ENCODE data around the gene PPP1R27. TPM values are rescaled to one million over a fixed set of nuclear protein-coding genes. Genes with fewer than 3 reads are reported as not detected.

Gene PPP1R27
- total RNA-seq, 1 donor from 2014 or later = not detected

DNA sequence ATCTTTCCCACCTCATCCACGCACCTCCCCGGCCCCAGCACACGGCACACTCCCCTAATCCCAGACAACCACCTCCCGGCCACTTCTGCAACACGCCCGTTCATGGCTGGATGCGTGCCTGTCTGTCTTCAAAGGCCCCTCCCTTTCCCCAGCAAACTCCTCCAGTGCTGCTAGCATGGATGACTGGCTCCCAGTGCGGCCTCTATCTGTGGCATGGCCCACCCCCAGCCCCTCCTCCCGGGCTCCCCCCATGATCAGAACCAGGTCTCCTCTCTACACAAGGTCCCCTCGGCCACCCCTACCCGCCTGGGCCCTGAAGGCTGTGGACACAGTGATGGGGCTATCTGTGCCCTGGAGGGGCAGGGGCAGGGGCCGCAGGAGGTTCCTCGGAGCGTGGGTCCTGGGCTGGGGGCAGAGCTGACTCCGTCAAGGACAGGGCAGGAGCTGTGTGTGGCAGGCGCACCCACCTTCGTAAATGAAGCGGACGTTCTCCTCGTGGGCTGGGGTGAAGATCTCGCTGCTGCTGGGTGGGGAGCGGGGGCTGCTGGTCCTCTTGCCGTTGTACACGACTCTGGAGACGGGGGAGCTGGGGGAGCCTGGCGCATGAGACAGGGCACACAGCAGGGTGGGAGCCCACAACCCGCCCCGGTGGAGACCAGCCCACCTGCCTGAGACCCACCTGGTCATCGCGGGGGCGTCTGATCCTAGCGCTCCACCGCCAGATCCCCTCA lies 10.9 kb downstream of the PPP1R27 start:
- no peaks in the 10 kb centered on the region for H3K36me3 Mint-ChIP-seq
- no peak overlapping the region for H3K27ac Mint-ChIP-seq
- peaks cover 11% of the 10 kb centered on the region for H3K4me1 Mint-ChIP-seq (ENCODE audit: unreplicated experiment)
- no peak for DNase-seq (ENCODE audit: extremely low spot score, unreplicated experiment)
- H3K27me3 Mint-ChIP-seq = no peaks in the 10 kb centered on the region
- H3K4me3 Mint-ChIP-seq = no peak overlapping the region
- H3K9me3 Mint-ChIP-seq = no peaks in the 10 kb centered on the region
- no peak for TF ChIP-seq CTCF (conservative IDR thresholded peaks at IDR 0.05)

- H3K27ac Mint-ChIP-seq = no peak overlapping the region
- no peak for DNase-seq (ENCODE audit: extremely low spot score, unreplicated experiment)
- H3K4me3 Mint-ChIP-seq = no peak overlapping the region
- no peaks in the 10 kb centered on the region for H3K36me3 Mint-ChIP-seq
- peaks cover 7% of the 10 kb centered on the region for H3K4me1 Mint-ChIP-seq (ENCODE audit: unreplicated experiment)
- no peaks in the 10 kb centered on the region for H3K27me3 Mint-ChIP-seq
- H3K9me3 Mint-ChIP-seq = no peaks in the 10 kb centered on the region
- no peak for TF ChIP-seq CTCF (conservative IDR thresholded peaks at IDR 0.05)
Observed at GRCh38 chr17:81822996-81823819, 11.6 kb downstream of the PPP1R27 start.

GRCh38 chr17:81822312-81822637 lies 12.6 kb downstream of the PPP1R27 start:
- H3K27me3 Mint-ChIP-seq = no peaks in the 10 kb centered on the region
- peaks cover 13% of the 10 kb centered on the region for H3K4me1 Mint-ChIP-seq (ENCODE audit: unreplicated experiment)
- no peak overlapping the region for H3K27ac Mint-ChIP-seq
- H3K9me3 Mint-ChIP-seq = no peaks in the 10 kb centered on the region
- no peak for TF ChIP-seq CTCF (conservative IDR thresholded peaks at IDR 0.05)
- no peak overlapping the region for H3K4me3 Mint-ChIP-seq
- no peaks in the 10 kb centered on the region for H3K36me3 Mint-ChIP-seq
- no peak for DNase-seq (ENCODE audit: extremely low spot score, unreplicated experiment)

- peaks cover 13% of the 10 kb centered on the region for H3K4me1 Mint-ChIP-seq (ENCODE audit: unreplicated experiment)
- no peaks in the 10 kb centered on the region for H3K36me3 Mint-ChIP-seq
- TF ChIP-seq CTCF (conservative IDR thresholded peaks at IDR 0.05) = peak; percentile 37
- no peak for DNase-seq (ENCODE audit: extremely low spot score, unreplicated experiment)
- H3K27me3 Mint-ChIP-seq = peaks cover 2% of the 10 kb centered on the region
- H3K9me3 Mint-ChIP-seq = no peaks in the 10 kb centered on the region
- H3K4me3 Mint-ChIP-seq = no peak overlapping the region
- H3K27ac Mint-ChIP-seq = no peak overlapping the region
Observed at GRCh38 chr17:81821603-81822311, 13.1 kb downstream of the PPP1R27 start.

DNA sequence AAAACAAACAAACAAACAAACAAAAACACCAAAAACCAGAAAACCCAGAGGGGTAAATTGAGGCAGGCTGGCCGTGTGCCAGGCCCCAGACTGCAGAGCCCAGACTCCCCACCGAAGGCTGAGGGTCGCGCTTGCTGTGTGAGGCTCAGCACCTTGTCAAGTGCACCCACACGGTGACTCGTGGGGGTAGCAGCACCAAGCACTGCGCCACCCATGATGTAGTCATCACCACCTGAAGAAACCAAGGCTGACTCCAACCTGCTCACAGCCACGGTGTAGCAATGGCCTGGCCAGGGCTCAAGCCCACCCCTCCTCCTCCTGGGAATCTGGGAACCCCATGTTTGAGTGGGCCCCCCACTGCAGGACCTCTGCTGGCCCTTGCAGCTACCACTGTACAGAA lies 13.7 kb downstream of the PPP1R27 start:
- no peak for TF ChIP-seq CTCF (conservative IDR thresholded peaks at IDR 0.05)
- DNase-seq (ENCODE audit: extremely low spot score, unreplicated experiment) = no peak

More for the DNA sequence above, 13.7 kb downstream of the PPP1R27 start:
- Mint-ChIP-seq H3K27ac (no peak overlapping the region), H3K27me3 (peaks cover 4% of the 10 kb centered on the region), H3K36me3 (no peaks in the 10 kb centered on the region), H3K4me1 (ENCODE audit: unreplicated experiment) (peaks cover 10% of the 10 kb centered on the region), H3K9me3 (no peaks in the 10 kb centered on the region), H3K4me3 (no peak overlapping the region)

Data from type B pancreatic cell (in vitro differentiated cells).